Measurements from ENCODE around the gene LDLR. TPM values are rescaled to one million over a fixed set of nuclear protein-coding genes. Genes with fewer than 3 reads are reported as not detected.

Gene LDLR
- total RNA-seq, 2 donors from 2014 or later = 61.0 to 101 TPM

DNA sequence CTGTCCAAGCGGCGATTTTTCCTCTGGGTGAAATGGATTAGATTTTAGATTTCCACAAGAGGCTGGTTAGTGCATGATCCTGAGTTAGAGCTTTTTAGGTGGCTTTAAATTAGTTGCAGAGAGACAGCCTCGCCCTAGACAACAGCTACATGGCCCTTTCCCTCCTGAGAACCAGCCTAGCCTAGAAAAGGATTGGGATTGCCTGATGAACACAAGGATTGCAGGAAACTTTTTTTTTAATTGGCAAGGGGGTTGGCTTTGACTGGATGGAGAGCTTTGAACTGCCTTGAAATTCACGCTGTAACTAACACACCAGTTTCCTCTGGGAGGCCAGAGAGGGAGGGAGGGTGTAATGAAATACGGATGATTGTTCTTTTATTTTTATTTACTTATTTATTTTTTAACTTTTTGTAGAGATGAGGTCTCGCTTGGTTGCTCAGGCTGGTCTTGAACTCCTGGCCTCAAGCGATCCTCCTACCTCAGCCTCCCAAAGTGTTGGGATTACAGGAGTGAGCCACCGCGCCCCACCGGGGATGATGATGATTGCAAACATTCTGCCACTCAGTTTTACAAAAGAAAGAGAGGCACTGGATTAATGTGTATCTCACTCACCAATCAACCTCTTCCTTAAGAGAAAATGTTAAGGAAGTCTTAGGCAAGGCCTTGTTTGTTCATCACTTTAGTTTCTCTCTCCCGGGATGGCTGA is 1.9 kb downstream of the LDLR start:
- TF ChIP-seq, protein P1, sequence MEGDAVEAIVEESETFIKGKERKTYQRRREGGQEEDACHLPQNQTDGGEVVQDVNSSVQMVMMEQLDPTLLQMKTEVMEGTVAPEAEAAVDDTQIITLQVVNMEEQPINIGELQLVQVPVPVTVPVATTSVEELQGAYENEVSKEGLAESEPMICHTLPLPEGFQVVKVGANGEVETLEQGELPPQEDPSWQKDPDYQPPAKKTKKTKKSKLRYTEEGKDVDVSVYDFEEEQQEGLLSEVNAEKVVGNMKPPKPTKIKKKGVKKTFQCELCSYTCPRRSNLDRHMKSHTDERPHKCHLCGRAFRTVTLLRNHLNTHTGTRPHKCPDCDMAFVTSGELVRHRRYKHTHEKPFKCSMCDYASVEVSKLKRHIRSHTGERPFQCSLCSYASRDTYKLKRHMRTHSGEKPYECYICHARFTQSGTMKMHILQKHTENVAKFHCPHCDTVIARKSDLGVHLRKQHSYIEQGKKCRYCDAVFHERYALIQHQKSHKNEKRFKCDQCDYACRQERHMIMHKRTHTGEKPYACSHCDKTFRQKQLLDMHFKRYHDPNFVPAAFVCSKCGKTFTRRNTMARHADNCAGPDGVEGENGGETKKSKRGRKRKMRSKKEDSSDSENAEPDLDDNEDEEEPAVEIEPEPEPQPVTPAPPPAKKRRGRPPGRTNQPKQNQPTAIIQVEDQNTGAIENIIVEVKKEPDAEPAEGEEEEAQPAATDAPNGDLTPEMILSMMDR (conservative IDR thresholded peaks at IDR 0.05) = no peak
- Mint-ChIP-seq H3K4me1 (peaks cover 18% of the 10 kb centered on the region), H3K9me3 (no peaks in the 10 kb centered on the region), H3K36me3 (ENCODE audit: low read depth) (peaks cover 36% of the 10 kb centered on the region), H3K4me3 (peak overlapping the region; percentile 92), H3K27ac (peak overlapping the region; percentile 97), H3K27me3 (ENCODE audit: insufficient read depth) (no peaks in the 10 kb centered on the region)
- no peaks in the 10 kb centered on the region for H3K27me3 ChIP-seq (ENCODE audit: control insufficient read depth, insufficient read depth, low read length, poor library complexity, severe bottlenecking)
- H3K4me1 ChIP-seq (ENCODE audit: control insufficient read depth, insufficient read depth, low read length) = peaks cover 11% of the 10 kb centered on the region
- peak overlapping the region; percentile 99 for H3K4me3 ChIP-seq (ENCODE audit: low read length)
- H3K9me3 ChIP-seq (ENCODE audit: control insufficient read depth, low read length) = no peaks in the 10 kb centered on the region
- DNase-seq = no peak
- 36 to 41% methylated on average over 8 to 10 of the region's 11 CpGs for WGBS, 2 experiments (ENCODE audit: insufficient coverage in 1 of 2, insufficient read length in 1 of 2)
- peaks cover 43% of the 10 kb centered on the region for H3K36me3 ChIP-seq (ENCODE audit: control insufficient read depth, insufficient read depth, low read length)
- H3K9ac ChIP-seq (ENCODE audit: extremely low read depth, low read length, poor library complexity, severe bottlenecking) = peak overlapping the region; percentile 98
- H3K27ac ChIP-seq (ENCODE audit: low read depth, low read length) = peak overlapping the region; percentile 87

DNA sequence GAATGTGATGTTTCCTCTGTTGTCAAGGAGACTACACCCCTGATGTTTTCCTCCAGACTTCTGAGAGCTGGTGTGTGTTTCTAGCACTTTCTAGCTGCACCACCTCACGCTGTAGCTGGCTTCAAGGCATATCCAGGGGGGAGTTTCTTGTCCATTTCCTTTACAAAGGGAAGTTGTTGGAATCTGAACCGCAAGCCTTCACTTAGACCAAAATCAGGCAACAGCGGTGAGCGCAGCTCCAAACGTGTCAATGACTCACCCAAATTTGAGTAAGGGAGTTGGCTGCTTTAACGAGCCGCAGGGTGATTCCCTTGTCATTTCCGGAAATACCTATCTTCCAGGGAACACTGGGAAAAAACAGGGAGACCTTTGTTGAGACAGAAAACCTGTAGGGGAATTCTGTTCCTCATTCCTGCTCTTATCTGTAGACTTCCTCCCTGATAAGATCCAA is 2.5 kb downstream of the LDLR start:
- Mint-ChIP-seq H3K27ac (peak overlapping the region; percentile 97), H3K36me3 (ENCODE audit: low read depth) (peaks cover 42% of the 10 kb centered on the region), H3K4me1 (peaks cover 18% of the 10 kb centered on the region), H3K4me3 (peak overlapping the region; percentile 92), H3K27me3 (ENCODE audit: insufficient read depth) (no peaks in the 10 kb centered on the region), H3K9me3 (no peaks in the 10 kb centered on the region)
- H3K36me3 ChIP-seq (ENCODE audit: control insufficient read depth, insufficient read depth, low read length) = peaks cover 49% of the 10 kb centered on the region
- H3K4me3 ChIP-seq (ENCODE audit: low read length) = peak overlapping the region; percentile 99
- no peaks in the 10 kb centered on the region for H3K27me3 ChIP-seq (ENCODE audit: control insufficient read depth, insufficient read depth, low read length, poor library complexity, severe bottlenecking)
- peaks cover 11% of the 10 kb centered on the region for H3K4me1 ChIP-seq (ENCODE audit: control insufficient read depth, insufficient read depth, low read length)
- peak overlapping the region; percentile 98 for H3K9ac ChIP-seq (ENCODE audit: extremely low read depth, low read length, poor library complexity, severe bottlenecking)
- 30 to 38% methylated on average over 8 of the region's 8 CpGs for WGBS, 2 experiments (ENCODE audit: insufficient coverage in 1 of 2, insufficient read length in 1 of 2)
- TF ChIP-seq, protein P1 (conservative IDR thresholded peaks at IDR 0.05) = no peak
- DNase-seq = peak; percentile 75
- no peaks in the 10 kb centered on the region for H3K9me3 ChIP-seq (ENCODE audit: control insufficient read depth, low read length)
- peak overlapping the region; percentile 52 for H3K27ac ChIP-seq (ENCODE audit: low read depth, low read length)

DNA sequence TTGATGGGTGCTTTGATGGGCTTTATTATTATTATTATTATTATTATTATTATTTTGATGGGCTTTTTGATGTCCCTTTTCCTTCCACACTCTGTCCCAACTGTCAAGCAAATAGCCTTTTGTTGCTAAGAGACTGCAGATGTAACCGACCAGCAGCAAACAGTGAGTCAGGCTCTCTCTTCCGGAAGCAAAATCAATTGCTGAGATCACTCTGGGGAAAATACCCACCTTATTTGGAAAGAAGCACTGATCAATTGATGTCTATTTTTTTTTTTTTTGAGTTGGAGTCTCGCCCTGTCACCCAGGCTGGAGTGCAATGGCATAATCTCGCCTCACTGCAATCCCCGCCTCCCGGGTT is 2.9 kb downstream of the LDLR start:
- Mint-ChIP-seq H3K27ac (peak overlapping the region; percentile 97), H3K9me3 (no peaks in the 10 kb centered on the region), H3K4me1 (peaks cover 18% of the 10 kb centered on the region), H3K27me3 (ENCODE audit: insufficient read depth) (no peaks in the 10 kb centered on the region), H3K36me3 (ENCODE audit: low read depth) (peaks cover 45% of the 10 kb centered on the region), H3K4me3 (peak overlapping the region; percentile 92)
- Histone ChIP-seq H3K4me1 (ENCODE audit: control insufficient read depth, insufficient read depth, low read length) (peaks cover 11% of the 10 kb centered on the region), H3K36me3 (ENCODE audit: control insufficient read depth, insufficient read depth, low read length) (peaks cover 52% of the 10 kb centered on the region), H3K27ac (ENCODE audit: low read depth, low read length) (no peak overlapping the region), H3K4me3 (ENCODE audit: low read length) (peak overlapping the region; percentile 99), H3K9ac (ENCODE audit: extremely low read depth, low read length, poor library complexity, severe bottlenecking) (peak overlapping the region; percentile 98), H3K27me3 (ENCODE audit: control insufficient read depth, insufficient read depth, low read length, poor library complexity, severe bottlenecking) (no peaks in the 10 kb centered on the region), H3K9me3 (ENCODE audit: control insufficient read depth, low read length) (no peaks in the 10 kb centered on the region)
- 68 to 86% methylated on average over 4 to 6 of the region's 6 CpGs for WGBS, 2 experiments (ENCODE audit: insufficient coverage in 1 of 2, insufficient read length in 1 of 2)
- TF ChIP-seq, protein P1 (conservative IDR thresholded peaks at IDR 0.05) = no peak
- no peak for DNase-seq

All from endodermal cell (in vitro differentiated cells).